BLaER1 (cell line): ENCODE data around the gene PHF11.

Experiments
- H3K27ac ChIP-seq: shearing (Covaris generic); formaldehyde crosslinking; 2 replicates; pipeline ENCODE4 v1.8.1; 2022
- H3K27me3 ChIP-seq: shearing (Covaris generic); formaldehyde crosslinking; 2 replicates; pipeline ENCODE4 v1.8.1; 2022
- H3K36me3 ChIP-seq: shearing (Covaris generic); formaldehyde crosslinking; 2 replicates; pipeline ENCODE4 v1.8.1; 2022
- H3K4me1 ChIP-seq: shearing (Covaris generic); formaldehyde crosslinking; 2 replicates; pipeline ENCODE4 v1.8.1; 2022
- H3K4me2 ChIP-seq: shearing (Covaris generic); formaldehyde crosslinking; 2 replicates; pipeline ENCODE4 v1.8.1; 2022
- H3K4me3 ChIP-seq: shearing (Covaris generic); formaldehyde crosslinking; 2 replicates; pipeline ENCODE4 v1.8.1; 2022
- H3K9ac ChIP-seq: shearing (Covaris generic); formaldehyde crosslinking; 2 replicates; pipeline ENCODE4 v1.8.1; 2022
- H3K9me3 ChIP-seq: shearing (Covaris generic); formaldehyde crosslinking; 2 replicates; pipeline ENCODE4 v1.8.1; 2022
- H4K20me1 ChIP-seq: shearing (Covaris generic); formaldehyde crosslinking; 2 replicates; pipeline ENCODE4 v1.8.1; 2022
- Cebpa-rat ChIP-seq: shearing (Covaris generic); IDR thresholded peaks from 2 replicates; pipeline ENCODE4 v1.8.1; 2022

PHF11 gene

DNA sequence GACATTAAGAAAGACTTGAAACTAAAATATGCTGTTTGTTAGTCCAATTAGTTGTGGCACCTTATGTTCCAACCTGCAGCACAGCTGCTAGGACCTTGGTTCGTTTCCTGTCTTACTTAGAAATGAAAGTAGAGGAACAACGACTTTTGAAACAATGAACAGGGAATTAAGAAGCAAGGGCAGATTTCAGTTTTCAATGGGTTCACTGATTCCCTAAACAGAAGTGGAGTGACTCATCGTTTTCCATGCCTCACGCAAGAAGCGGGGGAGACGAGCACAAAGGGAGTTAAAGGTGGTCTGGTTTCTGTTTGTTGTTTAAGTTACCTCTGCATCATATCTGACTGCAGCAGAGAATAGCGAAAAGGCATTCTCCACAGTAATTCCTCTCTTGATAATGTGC, 44.8 kb downstream of the PHF11 start:
- H3K4me2 ChIP-seq: peak overlapping the region; percentile 85
- no peaks in the 10 kb centered on the region for H3K9me3 ChIP-seq
- H3K36me3 ChIP-seq: peaks cover 57% of the 10 kb centered on the region
- H3K9ac ChIP-seq: peak overlapping the region; percentile 69
- H3K4me3 ChIP-seq: peak overlapping the region; percentile 38; the same call in 1 of the 2 replicates
- peak overlapping the region; percentile 86 for H3K27ac ChIP-seq
- H3K4me1 ChIP-seq: peaks cover 79% of the 10 kb centered on the region
- H4K20me1 ChIP-seq: no peaks in the 10 kb centered on the region
- no peaks in the 10 kb centered on the region for H3K27me3 ChIP-seq
- TF ChIP-seq Cebpa-rat: no peak

- H4K20me1 ChIP-seq: no peaks in the 10 kb centered on the region
- no peaks in the 10 kb centered on the region for H3K27me3 ChIP-seq
- TF ChIP-seq Cebpa-rat: no peak
- H3K9ac ChIP-seq: no peak overlapping the region
- peaks cover 48% of the 10 kb centered on the region for H3K4me1 ChIP-seq
- no peaks in the 10 kb centered on the region for H3K9me3 ChIP-seq
- H3K4me2 ChIP-seq: no peak overlapping the region
- H3K27ac ChIP-seq: 0 out of 2 replicates have a peak overlapping the region, but pooled peaks have one; percentile 29
- H3K36me3 ChIP-seq: peaks cover 74% of the 10 kb centered on the region
- no peak overlapping the region for H3K4me3 ChIP-seq
Measured at GRCh38 chr13:49543656-49544055, 47.9 kb downstream of the PHF11 start.

GRCh38 chr13:49545661-49546060, 49.9 kb downstream of the PHF11 start:
- no peak overlapping the region for H3K9ac ChIP-seq
- no peak overlapping the region for H3K27ac ChIP-seq
- peaks cover 28% of the 10 kb centered on the region for H3K4me1 ChIP-seq
- H3K9me3 ChIP-seq: no peaks in the 10 kb centered on the region
- peaks cover 94% of the 10 kb centered on the region for H3K36me3 ChIP-seq
- no peak for TF ChIP-seq Cebpa-rat
- H3K4me3 ChIP-seq: no peak overlapping the region
- no peaks in the 10 kb centered on the region for H3K27me3 ChIP-seq
- H4K20me1 ChIP-seq: no peaks in the 10 kb centered on the region
- no peak overlapping the region for H3K4me2 ChIP-seq

DNA sequence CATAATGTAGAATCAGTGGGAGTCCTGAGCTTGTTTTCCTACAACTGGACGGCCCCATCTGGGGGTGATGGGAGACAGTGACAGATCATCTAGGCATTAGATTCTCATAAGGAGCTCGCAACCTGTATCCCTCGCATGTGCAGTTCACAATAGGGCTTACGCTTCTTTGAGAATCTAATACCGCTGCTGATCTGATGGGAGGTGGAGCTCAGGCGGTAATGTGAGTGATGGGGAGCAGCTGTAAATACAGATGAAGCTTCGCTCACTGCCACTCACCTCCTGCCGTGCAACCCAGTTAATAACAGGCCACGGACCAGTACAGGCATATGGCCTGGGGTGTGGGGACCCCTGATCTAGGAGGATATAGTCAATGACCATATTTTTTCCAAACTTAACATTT, 50.8 kb downstream of the PHF11 start:
- Histone ChIP-seq H3K27ac (no peak overlapping the region), H3K27me3 (no peaks in the 10 kb centered on the region), H3K9ac (no peak overlapping the region), H4K20me1 (no peaks in the 10 kb centered on the region), H3K4me2 (no peak overlapping the region), H3K4me1 (peaks cover 19% of the 10 kb centered on the region), H3K4me3 (no peak overlapping the region), H3K36me3 (peaks cover 98% of the 10 kb centered on the region), H3K9me3 (no peaks in the 10 kb centered on the region)
- no peak for TF ChIP-seq Cebpa-rat

DNA sequence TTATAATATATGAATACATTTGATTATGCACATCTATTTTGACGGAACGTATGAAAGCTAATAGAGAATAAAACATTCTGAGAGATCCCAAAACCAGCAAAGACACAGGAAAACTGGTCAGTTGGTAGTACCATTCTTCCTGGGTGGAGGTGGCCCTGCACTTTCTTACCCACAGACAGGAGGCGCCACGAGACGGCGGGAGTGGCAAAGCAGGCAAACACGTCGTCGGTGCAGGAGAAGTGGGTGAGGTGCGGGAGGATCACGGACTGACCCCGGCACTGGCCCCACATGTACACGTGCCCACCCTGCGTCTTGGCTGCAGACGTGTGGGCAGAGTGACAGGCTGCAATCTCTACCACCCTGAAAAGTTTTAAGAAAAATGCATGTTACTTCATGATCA, 53.5 kb downstream of the PHF11 start:
- H3K9me3 ChIP-seq: no peaks in the 10 kb centered on the region
- no peaks in the 10 kb centered on the region for H3K4me1 ChIP-seq
- H3K4me2 ChIP-seq: no peak overlapping the region
- H3K9ac ChIP-seq: no peak overlapping the region
- no peak overlapping the region for H3K4me3 ChIP-seq
- H3K27ac ChIP-seq: no peak overlapping the region
- no peaks in the 10 kb centered on the region for H3K27me3 ChIP-seq
- no peak for TF ChIP-seq Cebpa-rat
- no peaks in the 10 kb centered on the region for H4K20me1 ChIP-seq
- peaks cover 99% of the 10 kb centered on the region for H3K36me3 ChIP-seq

- no peak overlapping the region for H3K9ac ChIP-seq
- no peak overlapping the region for H3K4me3 ChIP-seq
- H3K36me3 ChIP-seq: peaks cover 99% of the 10 kb centered on the region
- no peak for TF ChIP-seq Cebpa-rat
- H3K27ac ChIP-seq: no peak overlapping the region
- H3K4me1 ChIP-seq: no peaks in the 10 kb centered on the region
- no peaks in the 10 kb centered on the region for H3K9me3 ChIP-seq
- no peaks in the 10 kb centered on the region for H4K20me1 ChIP-seq
- no peak overlapping the region for H3K4me2 ChIP-seq
- no peaks in the 10 kb centered on the region for H3K27me3 ChIP-seq
Measured at GRCh38 chr13:49550942-49551644, 55.3 kb downstream of the PHF11 start.

GRCh38 chr13:49553888-49554287, 58.1 kb downstream of the PHF11 start:
- Histone ChIP-seq H3K27me3 (no peaks in the 10 kb centered on the region), H3K9ac (no peak overlapping the region), H3K9me3 (no peaks in the 10 kb centered on the region), H3K4me2 (no peak overlapping the region), H3K4me3 (no peak overlapping the region), H3K4me1 (no peaks in the 10 kb centered on the region), H3K27ac (no peak overlapping the region), H4K20me1 (no peaks in the 10 kb centered on the region), H3K36me3 (peaks cover 99% of the 10 kb centered on the region)
- TF ChIP-seq Cebpa-rat: no peak

DNA sequence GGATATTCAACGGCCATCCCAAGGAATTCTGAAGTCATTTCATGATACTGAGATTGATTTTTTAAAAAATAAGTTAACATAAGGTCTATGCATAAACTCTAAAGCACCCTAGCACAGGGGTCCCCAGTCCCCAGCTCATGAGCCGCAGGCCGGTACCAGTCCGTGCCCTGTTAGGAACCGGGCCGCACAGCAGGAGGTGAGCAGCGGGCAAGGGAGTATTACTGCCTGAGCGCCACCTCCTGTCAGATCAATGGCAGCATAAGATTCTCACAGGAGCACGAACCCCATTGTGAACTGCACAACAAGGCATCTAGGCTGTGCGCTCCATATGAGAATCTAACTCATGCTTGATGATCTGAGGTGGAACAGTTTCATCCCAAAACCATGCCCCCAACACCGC, 58.6 kb downstream of the PHF11 start:
- H3K36me3 ChIP-seq: peaks cover 99% of the 10 kb centered on the region
- no peaks in the 10 kb centered on the region for H3K27me3 ChIP-seq
- H3K27ac ChIP-seq: no peak overlapping the region

GRCh38 chr13:49559006-49559405, 63.3 kb downstream of the PHF11 start:
- Histone ChIP-seq H3K4me1 (no peaks in the 10 kb centered on the region), H3K4me2 (no peak overlapping the region), H3K9ac (no peak overlapping the region), H3K27ac (no peak overlapping the region), H3K36me3 (peaks cover 96% of the 10 kb centered on the region), H3K4me3 (no peak overlapping the region), H3K27me3 (no peaks in the 10 kb centered on the region), H4K20me1 (no peaks in the 10 kb centered on the region), H3K9me3 (no peaks in the 10 kb centered on the region)
- no peak for TF ChIP-seq Cebpa-rat

More for the DNA sequence above, 58.6 kb downstream of the PHF11 start:
- H3K9ac ChIP-seq: no peak overlapping the region
- no peaks in the 10 kb centered on the region for H3K4me1 ChIP-seq
- H3K9me3 ChIP-seq: no peaks in the 10 kb centered on the region
- no peak overlapping the region for H3K4me3 ChIP-seq
- no peak for TF ChIP-seq Cebpa-rat
- H4K20me1 ChIP-seq: no peaks in the 10 kb centered on the region
- H3K4me2 ChIP-seq: no peak overlapping the region

- no peaks in the 10 kb centered on the region for H3K4me1 ChIP-seq
- H3K4me2 ChIP-seq: no peak overlapping the region
Measured at GRCh38 chr13:49560270-49561061, 64.7 kb downstream of the PHF11 start.

More at GRCh38 chr13:49560270-49561061, 64.7 kb downstream of the PHF11 start:
- H3K4me3 ChIP-seq: no peak overlapping the region
- no peak overlapping the region for H3K27ac ChIP-seq
- 0 out of 2 replicates have a peak, but pooled peaks cover 7% of the 10 kb centered on the region for H3K9me3 ChIP-seq
- no peaks in the 10 kb centered on the region for H4K20me1 ChIP-seq
- H3K9ac ChIP-seq: no peak overlapping the region
- no peak for TF ChIP-seq Cebpa-rat
- H3K36me3 ChIP-seq: peaks cover 95% of the 10 kb centered on the region
- H3K27me3 ChIP-seq: no peaks in the 10 kb centered on the region
